ENCODE results near the gene SUN3. TPM values are rescaled to one million over a fixed set of nuclear protein-coding genes. Genes with fewer than 3 reads are reported as not detected.

The SUN3 gene
- total RNA-seq, 1 experiment from 2014 or later = not detected

DNA sequence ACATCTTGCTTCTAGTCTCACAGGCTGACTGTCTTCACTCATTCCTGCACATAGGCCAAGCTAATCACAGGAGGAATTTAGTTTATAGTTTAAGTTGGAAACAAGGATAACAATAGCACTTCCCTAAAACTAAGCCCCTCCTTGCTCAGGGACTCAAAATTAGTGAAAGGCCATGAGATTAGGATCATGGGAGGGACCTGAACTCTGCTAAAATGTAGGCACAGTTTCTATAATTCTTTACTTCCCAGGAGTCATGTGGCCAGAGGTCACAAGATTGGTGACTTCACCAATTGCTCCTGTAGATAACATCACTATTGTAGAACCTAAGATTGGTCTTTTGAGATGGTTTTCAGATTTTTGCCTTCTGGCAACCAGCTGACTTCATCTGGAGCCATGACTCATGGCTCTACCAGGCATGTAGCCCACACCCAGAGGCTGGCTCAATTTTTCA, 45.3 kb upstream of the SUN3 start:
- CTCF ChIA-PET = no interaction called here
- no peak for DNase-seq
- no TSS peak for BruUV-seq (replicated peaks)
- Mint-ChIP-seq H3K4me1 (ENCODE audit: low read depth, unreplicated experiment) (no peaks in the 10 kb centered on the region), H3K36me3 (ENCODE audit: insufficient read depth, unreplicated experiment) (no peaks in the 10 kb centered on the region), H3K27me3 (ENCODE audit: insufficient read depth, unreplicated experiment) (no peaks in the 10 kb centered on the region), H3K9me3 (ENCODE audit: unreplicated experiment) (peaks cover 9% of the 10 kb centered on the region), H3K4me3 (ENCODE audit: unreplicated experiment) (no peak overlapping the region), H3K27ac (ENCODE audit: unreplicated experiment) (no peak overlapping the region)
- no peak overlapping the region for H3K4me3 ChIP-seq (ENCODE audit: low read depth, low read length)
- no peaks in the 10 kb centered on the region; the same call in 1 of the 2 replicates for H3K4me1 ChIP-seq
- no peaks in the 10 kb centered on the region for H3K27me3 ChIP-seq (replicated peaks; ENCODE audit: control insufficient read depth, insufficient read depth, low read length)
- TF ChIP-seq, protein P1, sequence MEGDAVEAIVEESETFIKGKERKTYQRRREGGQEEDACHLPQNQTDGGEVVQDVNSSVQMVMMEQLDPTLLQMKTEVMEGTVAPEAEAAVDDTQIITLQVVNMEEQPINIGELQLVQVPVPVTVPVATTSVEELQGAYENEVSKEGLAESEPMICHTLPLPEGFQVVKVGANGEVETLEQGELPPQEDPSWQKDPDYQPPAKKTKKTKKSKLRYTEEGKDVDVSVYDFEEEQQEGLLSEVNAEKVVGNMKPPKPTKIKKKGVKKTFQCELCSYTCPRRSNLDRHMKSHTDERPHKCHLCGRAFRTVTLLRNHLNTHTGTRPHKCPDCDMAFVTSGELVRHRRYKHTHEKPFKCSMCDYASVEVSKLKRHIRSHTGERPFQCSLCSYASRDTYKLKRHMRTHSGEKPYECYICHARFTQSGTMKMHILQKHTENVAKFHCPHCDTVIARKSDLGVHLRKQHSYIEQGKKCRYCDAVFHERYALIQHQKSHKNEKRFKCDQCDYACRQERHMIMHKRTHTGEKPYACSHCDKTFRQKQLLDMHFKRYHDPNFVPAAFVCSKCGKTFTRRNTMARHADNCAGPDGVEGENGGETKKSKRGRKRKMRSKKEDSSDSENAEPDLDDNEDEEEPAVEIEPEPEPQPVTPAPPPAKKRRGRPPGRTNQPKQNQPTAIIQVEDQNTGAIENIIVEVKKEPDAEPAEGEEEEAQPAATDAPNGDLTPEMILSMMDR (IDR thresholded peaks at IDR 0.05; ENCODE audit: insufficient read depth in 1 of 2, low read depth in 1 of 2, low read length in 1 of 2, severe bottlenecking in 1 of 2, unreplicated experiment in 1 of 2) = no peak
- no peaks in the 10 kb centered on the region for H3K36me3 ChIP-seq (ENCODE audit: control insufficient read depth, insufficient read depth, low read length)
- intact Hi-C loops (cut with micrococcal nuclease; ENCODE audit: unreplicated experiment) = no loop called here
- H3K9me3 ChIP-seq = no peaks in the 10 kb centered on the region
- POLR2A ChIA-PET = no interaction called here

DNA sequence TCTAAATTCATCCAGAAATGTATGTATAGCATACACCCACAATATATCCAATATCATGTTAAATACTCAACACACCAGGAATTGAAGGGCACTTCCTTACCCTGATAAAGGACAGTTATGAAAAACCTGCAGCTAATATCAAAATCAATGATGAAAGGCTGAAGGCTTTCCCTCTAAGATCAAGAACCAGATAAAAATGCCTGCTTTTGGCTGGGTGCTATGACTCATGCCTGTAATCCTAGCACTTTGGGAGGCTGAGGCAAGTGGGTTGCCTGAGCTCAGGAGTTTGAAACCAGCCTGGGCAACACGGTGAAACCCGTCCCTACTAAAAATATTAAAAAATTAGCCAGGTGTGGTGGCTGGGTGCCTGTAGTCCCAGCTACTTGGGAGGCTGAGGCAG, 38.6 kb upstream of the SUN3 start:
- no peak overlapping the region for H3K4me3 Mint-ChIP-seq (ENCODE audit: unreplicated experiment)
- ChIA-PET CTCF (no interaction called here), POLR2A (no interaction called here)
- Histone ChIP-seq H3K36me3 (ENCODE audit: control insufficient read depth, insufficient read depth, low read length) (no peaks in the 10 kb centered on the region), H3K9me3 (peaks cover 5% of the 10 kb centered on the region; the same call in 1 of the 2 replicates), H3K4me1 (no peaks in the 10 kb centered on the region), H3K27me3 (replicated peaks; ENCODE audit: control insufficient read depth, insufficient read depth, low read length) (no peaks in the 10 kb centered on the region), H3K4me3 (ENCODE audit: low read depth, low read length) (no peak overlapping the region)
- TF ChIP-seq, protein P1 (IDR thresholded peaks at IDR 0.05; ENCODE audit: insufficient read depth in 1 of 2, low read depth in 1 of 2, low read length in 1 of 2, severe bottlenecking in 1 of 2, unreplicated experiment in 1 of 2) = no peak
- no peaks in the 10 kb centered on the region for H3K4me1 Mint-ChIP-seq (ENCODE audit: low read depth, unreplicated experiment)
- no peak for DNase-seq
- no TSS peak for BruUV-seq (replicated peaks)
- H3K36me3 Mint-ChIP-seq (ENCODE audit: insufficient read depth, unreplicated experiment) = no peaks in the 10 kb centered on the region
- peaks cover 27% of the 10 kb centered on the region for H3K9me3 Mint-ChIP-seq (ENCODE audit: unreplicated experiment)
- intact Hi-C loops (cut with micrococcal nuclease; ENCODE audit: unreplicated experiment) = no loop called here
- H3K27ac Mint-ChIP-seq (ENCODE audit: unreplicated experiment) = no peak overlapping the region
- H3K27me3 Mint-ChIP-seq (ENCODE audit: insufficient read depth, unreplicated experiment) = peaks cover 13% of the 10 kb centered on the region

DNA sequence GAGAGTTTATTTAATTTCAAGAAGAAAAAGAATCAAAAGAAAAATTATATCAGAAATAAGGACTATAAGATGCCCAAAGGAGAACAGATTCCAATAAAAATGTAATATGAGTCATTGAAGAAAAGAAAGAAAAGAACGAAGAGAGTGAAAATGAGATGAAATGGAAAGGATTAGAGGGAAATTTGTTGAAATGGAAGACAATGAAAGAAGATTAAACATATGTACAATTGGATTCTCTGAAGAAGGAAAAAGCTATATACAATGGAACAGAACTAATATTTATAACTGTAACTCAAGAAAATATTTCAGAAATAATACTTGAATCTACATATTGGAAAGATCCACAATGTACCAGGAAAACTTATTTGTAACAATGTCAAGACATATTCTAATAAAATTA, 35.1 kb upstream of the SUN3 start:
- Mint-ChIP-seq H3K36me3 (ENCODE audit: insufficient read depth, unreplicated experiment) (no peaks in the 10 kb centered on the region), H3K27ac (ENCODE audit: unreplicated experiment) (no peak overlapping the region), H3K27me3 (ENCODE audit: insufficient read depth, unreplicated experiment) (peaks cover 13% of the 10 kb centered on the region), H3K9me3 (ENCODE audit: unreplicated experiment) (peaks cover 18% of the 10 kb centered on the region), H3K4me3 (ENCODE audit: unreplicated experiment) (no peak overlapping the region), H3K4me1 (ENCODE audit: low read depth, unreplicated experiment) (no peaks in the 10 kb centered on the region)
- BruUV-seq (replicated peaks) = no TSS peak
- Histone ChIP-seq H3K36me3 (ENCODE audit: control insufficient read depth, insufficient read depth, low read length) (no peaks in the 10 kb centered on the region), H3K4me1 (no peaks in the 10 kb centered on the region), H3K27me3 (replicated peaks; ENCODE audit: control insufficient read depth, insufficient read depth, low read length) (no peaks in the 10 kb centered on the region), H3K9me3 (peaks cover 5% of the 10 kb centered on the region; the same call in 1 of the 2 replicates), H3K4me3 (ENCODE audit: low read depth, low read length) (no peak overlapping the region)
- DNase-seq = no peak
- intact Hi-C loops (cut with micrococcal nuclease; ENCODE audit: unreplicated experiment) = no loop called here
- POLR2A ChIA-PET = no interaction called here
- TF ChIP-seq, protein P1 (IDR thresholded peaks at IDR 0.05; ENCODE audit: insufficient read depth in 1 of 2, low read depth in 1 of 2, low read length in 1 of 2, severe bottlenecking in 1 of 2, unreplicated experiment in 1 of 2) = no peak
- CTCF ChIA-PET = no interaction called here

Data from Caco-2 (cell line).